K562 (cell line): ENCODE results near the gene FAM53B. TPM values are rescaled to one million over a fixed set of nuclear protein-coding genes. Genes with fewer than 3 reads are reported as not detected.

ENCODE experiments used
- ATAC-seq: fragments of 200-7000 bp; cut with Tn5 transposase; 3 replicates; pipeline ENCODE4 v1.9.1; 2020; ENCODE audit warnings: moderate library complexity
- BruUV-seq: library from RNA; stranded (reverse); fragments of 400-500 nt; replicated peaks from 2 replicates; lab custom pipeline; 2021; lab: Mats Ljungman, UMichigan
- CTCF ChIA-PET: fragments of 300-600 bp; formaldehyde crosslinking; extraction: SDS; loops from one replicate; lab custom pipeline; 2021; ENCODE audit warnings: low intra/inter-chr PET ratio; lab: Yijun Ruan, JAX
- POLR2A ChIA-PET: fragments of 300-600, 350-650 bp; sonication (Branson Sonifier 250); formaldehyde crosslinking; extraction: SDS; loops from one replicate; lab custom pipeline; 2021; ENCODE audit warnings: antibody characterized with exemption, inconsistent platforms; lab: Yijun Ruan, JAX
- DNase-seq, 4 experiments: peaks; one replicate each; pipeline versions ENCODE4 v3.0.0 to v3.0.0-alpha.2; 2011 to 2018; ENCODE audit warnings: low spot score in 3 of 4, mixed read lengths in 3 of 4; ENCODE audit errors: extremely low read depth in 1 of 4
- FAIRE-seq: peaks from 2 replicates; lab custom pipeline; 2011; peaks lifted over from hg19 to GRCh38; lab: Jason Lieb, UNC
- H2AFZ ChIP-seq: 2 replicates; pipeline ENCODE4 v1.6.0; 2011; ENCODE audit warnings: low read depth, low read length, control low read depth, inconsistent platforms
- H3K27ac ChIP-seq: fragments of 200-600 bp; 3 replicates; pipeline ENCODE4 v1.8.0; 2011; ENCODE audit warnings: low read depth, mild to moderate bottlenecking, control low read depth, inconsistent platforms, low read length, moderate library complexity, mixed read lengths; ENCODE audit errors: extremely low read depth
- H3K27me3 ChIP-seq, 2 experiments: fragments of 300-600 bp in 1 of 2; 2 replicates in 1 of 2; 3 replicates in 1 of 2; pipeline versions ENCODE4 v1.6.0 to v1.8.0; 2011; ENCODE audit warnings: inconsistent platforms in 2 of 2, low read length in 2 of 2, mild to moderate bottlenecking in 1 of 2, mixed read lengths in 1 of 2, moderate library complexity in 1 of 2; ENCODE audit not compliant: control insufficient read depth in 2 of 2, insufficient read depth in 2 of 2
- H3K36me3 ChIP-seq: fragments of 300-600 bp; 3 replicates; pipeline ENCODE4 v1.8.0; 2011; ENCODE audit warnings: mild to moderate bottlenecking, low read length, inconsistent platforms; ENCODE audit not compliant: control insufficient read depth, insufficient read depth
- H3K4me1 ChIP-seq, 2 experiments: fragments of 200-600 bp in 1 of 2; replicated peaks in 1 of 2; 2 replicates in 1 of 2; 3 replicates in 1 of 2; pipeline versions ENCODE4 v1.5.1 to v1.8.0; 2011; ENCODE audit warnings: inconsistent platforms in 2 of 2, low read length in 2 of 2, mild to moderate bottlenecking in 1 of 2, mixed read lengths in 1 of 2, moderate library complexity in 1 of 2; ENCODE audit not compliant: control insufficient read depth in 2 of 2, insufficient read depth in 2 of 2
- H3K4me2 ChIP-seq: 2 replicates; pipeline ENCODE4 v1.6.1; 2011; ENCODE audit warnings: low read length, control low read depth, inconsistent platforms, mixed read lengths; ENCODE audit not compliant: insufficient read depth
- H3K4me3 ChIP-seq: fragments of 200-600 bp; sonication (generic), shearing (Covaris generic); 2 replicates; pipeline ENCODE4 v1.5.1; 2016; ENCODE audit warnings: control low read depth, inconsistent platforms
- H3K79me2 ChIP-seq: fragments of 200-600 bp; 3 replicates; pipeline ENCODE4 v1.8.0; 2011; ENCODE audit warnings: low read length, inconsistent platforms; ENCODE audit not compliant: control insufficient read depth, insufficient read depth
- H3K9ac ChIP-seq, 2 experiments: 2 replicates each; pipeline versions ENCODE4 v1.6.0 to v1.6.1; 2011; ENCODE audit warnings: low read depth in 2 of 2, low read length in 2 of 2, control low read depth in 1 of 2, inconsistent platforms in 1 of 2, mild to moderate bottlenecking in 1 of 2, mixed read lengths in 1 of 2; ENCODE audit not compliant: insufficient read depth in 1 of 2
- H3K9me1 ChIP-seq: one replicate; pipeline ENCODE4 v1.6.0; 2011; ENCODE audit warnings: inconsistent platforms, mild to moderate bottlenecking, low read length, moderate library complexity; ENCODE audit not compliant: control insufficient read depth, insufficient read depth
- H3K9me3 ChIP-seq: replicated peaks from 2 replicates; pipeline ENCODE4 v1.5.1; 2011; ENCODE audit warnings: low read depth, low read length, inconsistent platforms; ENCODE audit not compliant: control insufficient read depth, insufficient read depth
- H4K20me1 ChIP-seq: replicated peaks from 2 replicates; pipeline ENCODE4 v1.6.1; 2011; ENCODE audit warnings: low read length, inconsistent platforms, mixed read lengths; ENCODE audit not compliant: control insufficient read depth, insufficient read depth
- BMI1 ChIP-seq: fragments of 150-350 bp; IDR thresholded peaks from 2 replicates; pipeline ENCODE4 v1.6.1; 2014; ENCODE audit warnings: low read length
- E2F3 ChIP-seq: fragments of 250-450 bp; sonication (Bioruptor Pico); IDR thresholded peaks from 2 replicates; pipeline ENCODE4 v1.4.0; 2020; ENCODE audit warnings: mild to moderate bottlenecking
- ETV1 ChIP-seq: fragments of 450-650 bp; conservative IDR thresholded peaks from 2 replicates; pipeline ENCODE4 v1.6.1; 2016; ENCODE audit warnings: missing genetic modification characterization, control low read depth, low read depth, missing compliant biosample characterization
- GTF2B ChIP-seq: IDR thresholded peaks from 2 replicates; pipeline ENCODE4 v1.6.1; 2011; ENCODE audit not compliant: insufficient read length; ENCODE audit errors: extremely low read depth
- NEUROD1 ChIP-seq: fragments of 150-350 bp; IDR thresholded peaks from 2 replicates; pipeline ENCODE4 v1.6.1; 2014; ENCODE audit warnings: borderline replicate concordance, low read length, low read depth; ENCODE audit not compliant: partially characterized antibody
- NR1H2 ChIP-seq: sonication (generic); formaldehyde crosslinking; IDR thresholded peaks from 2 replicates; pipeline ENCODE4 v1.4.0; 2020; ENCODE audit warnings: mild to moderate bottlenecking, missing genetic modification reagents
- RBM22 ChIP-seq: fragments of 200-400 bp; formaldehyde crosslinking; IDR thresholded peaks from 2 replicates; pipeline ENCODE4 v1.6.1; 2018; ENCODE audit warnings: low read length, low read depth; ENCODE audit not compliant: poor library complexity, severe bottlenecking
- RNF2 ChIP-seq: sonication (generic); IDR thresholded peaks from 2 replicates; pipeline ENCODE4 v1.6.1; 2016
- TAL1 ChIP-seq: fragments of 450-650 bp; IDR thresholded peaks from 2 replicates; pipeline ENCODE4 v1.6.1; 2016; ENCODE audit warnings: mild to moderate bottlenecking
- XRCC4 ChIP-seq: IDR thresholded peaks from one replicate; pipeline ENCODE4 v1.6.1; 2011; ENCODE audit not compliant: insufficient read depth, insufficient read length; ENCODE audit errors: extremely low read depth
- ZNF551 ChIP-seq: fragments of 250-450 bp; sonication (Bioruptor Pico); IDR thresholded peaks from 2 replicates; pipeline ENCODE4 v1.5.0; 2021; ENCODE audit warnings: mild to moderate bottlenecking, moderate library complexity
- WGBS: fragments of 100-300 bp; shearing (Covaris generic); methylation state at CpG from one replicate; pipeline ENCODE4 v1.1.6; 2016; ENCODE audit warnings: low coverage, mixed read lengths; ENCODE audit not compliant: insufficient coverage; ENCODE audit errors: missing lambda C conversion rate; 5-methylcytosine and 5-hydroxymethylcytosine counted together
- in situ Hi-C: fragments of 300-500 bp; cut with MboI; formaldehyde crosslinking; loops from 4 replicates; pipeline ENCODE4 v1.15.0; 2018; ENCODE audit warnings: inconsistent platforms, mixed read lengths
- intact Hi-C: fragments of 100-400 bp; cut with micrococcal nuclease; formaldehyde crosslinking; loops from 2 replicates; pipeline ENCODE4 v1.14.2; 2022
- polyA plus RNA-seq, 8 experiments: library from polyadenylated mRNA; depleted of rRNA in 4 of 8; stranded (reverse) in 5 of 8; unstranded in 3 of 8; fragments of >200 nt; fragmentation: Nextera tagmentation in 2 of 8; fragmentation: Illumina TruSeq in 1 of 8; extraction: Ambion mirVana in 2 of 8; extraction: Trizol in 1 of 8; gene quantifications; 2 replicates each; pipeline versions ENCODE4 v1.2.1 to v1.2.3, GENCODE V29; 2011 to 2014; ENCODE audit warnings: inconsistent platforms in 1 of 8, missing spikeins in 1 of 8
- total RNA-seq, 7 experiments: library from RNA; depleted of rRNA in 6 of 7; stranded (reverse); fragments of >200 nt in 6 of 7; fragmentation: Illumina TruSeq in 2 of 7; extraction: Trizol in 2 of 7; gene quantifications; 2 replicates each; pipeline versions ENCODE4 v1.2.1 to v1.2.3, GENCODE V29; 2011 to 2021; ENCODE audit warnings: low replicate concordance in 1 of 7
- TF ChIP-seq, protein P1 (sequence below): IDR thresholded peaks from 2 replicates; pipeline ENCODE4 v1.6.1; 2014; ENCODE audit warnings: antibody characterized with exemption

FAM53B gene
- total and polyA plus RNA-seq, 9 of the 15 experiments (the other 6 are each of a cell fraction or from before 2014, with no cell fraction given), result 0.03 to 16.5 (median 5.0) TPM

DNA sequence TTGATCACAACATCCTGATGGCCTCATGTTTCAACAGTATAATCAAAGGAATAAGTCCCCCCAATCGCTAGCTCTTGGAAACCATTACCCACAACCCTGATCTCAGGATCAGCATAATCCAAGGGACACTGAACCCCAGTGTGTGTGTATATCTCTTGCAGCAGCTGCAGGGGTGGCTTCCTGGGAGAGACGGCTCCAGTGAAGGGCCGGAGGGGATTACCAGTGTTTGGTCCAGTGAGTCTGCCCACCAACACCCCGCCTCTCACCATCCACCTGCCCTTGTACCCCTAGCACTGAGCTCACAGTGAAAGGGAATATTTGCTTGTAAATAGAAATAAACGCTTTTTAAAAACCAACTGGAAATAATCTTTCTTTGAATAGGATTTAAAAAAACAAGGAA is 63.1 kb downstream of the FAM53B start:
- in situ Hi-C loops, result no loop called here
- ATAC-seq, result no peak
- peaks cover 0 to 20% of the 10 kb centered on the region in 2 experiments; a peak in 4 of 5 replicates for H3K4me1 ChIP-seq
- H2AFZ ChIP-seq, result no peak overlapping the region
- H3K9ac ChIP-seq, result no peak overlapping the region
- H3K36me3 ChIP-seq, result peaks cover 33% of the 10 kb centered on the region; the same call in 2 of the 3 replicates
- BruUV-seq, result no TSS peak
- intact Hi-C loops, result no loop called here
- H3K9me3 ChIP-seq, result no peaks in the 10 kb centered on the region
- TF ChIP-seq NR1H2 (CRISPR knock-in tag) (no peak), GTF2B (no peak), RNF2 (no peak), ZNF551 (CRISPR knock-in tag) (no peak), RBM22 (no peak), E2F3 (no peak), TAL1 (no peak), XRCC4 (no peak), ETV1 (tag) (no peak), BMI1 (no peak), NEUROD1 (no peak)
- TF ChIP-seq, protein P1, sequence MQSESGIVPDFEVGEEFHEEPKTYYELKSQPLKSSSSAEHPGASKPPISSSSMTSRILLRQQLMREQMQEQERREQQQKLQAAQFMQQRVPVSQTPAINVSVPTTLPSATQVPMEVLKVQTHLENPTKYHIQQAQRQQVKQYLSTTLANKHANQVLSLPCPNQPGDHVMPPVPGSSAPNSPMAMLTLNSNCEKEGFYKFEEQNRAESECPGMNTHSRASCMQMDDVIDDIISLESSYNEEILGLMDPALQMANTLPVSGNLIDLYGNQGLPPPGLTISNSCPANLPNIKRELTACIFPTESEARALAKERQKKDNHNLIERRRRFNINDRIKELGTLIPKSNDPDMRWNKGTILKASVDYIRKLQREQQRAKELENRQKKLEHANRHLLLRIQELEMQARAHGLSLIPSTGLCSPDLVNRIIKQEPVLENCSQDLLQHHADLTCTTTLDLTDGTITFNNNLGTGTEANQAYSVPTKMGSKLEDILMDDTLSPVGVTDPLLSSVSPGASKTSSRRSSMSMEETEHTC, result no peak
- TF ChIP-seq, all 486 proteins: peak for 0
- FAIRE-seq (no peak), DNase-seq (no peak)
- Histone ChIP-seq H3K27ac (no peak overlapping the region), H3K79me2 (peaks cover 10% of the 10 kb centered on the region), H3K4me3 (no peak overlapping the region), H3K4me2 (no peak overlapping the region), H3K9me1 (no peaks in the 10 kb centered on the region), H3K27me3 (no peaks in the 10 kb centered on the region), H4K20me1 (no peaks in the 10 kb centered on the region)
- 79% methylated on average over 5 of the region's 5 CpGs for WGBS
- ChIA-PET POLR2A (no interaction called here), CTCF (no interaction called here)
